GM12892 (cell line): ENCODE measurements around the gene MGMT.

Experiments
- POLR2A ChIP-seq: IDR thresholded peaks from 2 replicates; pipeline ENCODE4 v1.6.1; 2011; ENCODE audit warnings: low read depth, low read length, control low read depth
- POLR2AphosphoS5 ChIP-seq: IDR thresholded peaks from 2 replicates; pipeline ENCODE4 v1.6.1; 2011; ENCODE audit warnings: low read depth, low read length, control low read depth

DNA sequence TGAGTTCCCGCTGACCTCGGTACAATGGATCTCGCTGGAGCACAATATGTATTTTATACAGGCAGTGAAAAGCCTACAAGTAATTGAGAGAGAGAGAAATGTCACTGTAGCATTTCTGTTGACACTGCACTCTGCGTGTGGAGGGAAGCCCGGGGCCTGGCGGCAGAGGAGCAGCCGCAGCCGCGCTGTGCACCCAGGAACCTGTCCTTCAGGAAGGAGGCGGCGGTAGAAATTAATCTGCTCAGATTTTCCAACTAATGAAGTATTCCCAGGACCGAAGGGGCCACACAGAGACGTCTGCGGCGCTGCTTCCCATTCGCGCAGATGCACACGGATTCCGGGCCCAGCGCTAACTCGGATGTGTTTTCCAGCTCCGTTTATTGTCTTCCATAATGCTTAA, 327.0 kb downstream of the MGMT start:
- TF ChIP-seq POLR2AphosphoS5: no peak
- no peak for TF ChIP-seq POLR2A
